Activated B cell treated with CpG ODN at 0.5 μM for 24 hours (primary cell): Measurements from ENCODE around the gene F11. TPM values are rescaled to one million over a fixed set of nuclear protein-coding genes. Genes with fewer than 3 reads are reported as not detected.
"Not testable (repeated sequence)": the region's sequence is repeated elsewhere in the genome, so short reads cannot be mapped to it uniquely, and the experiment has no call there.

ENCODE experiments used
- ATAC-seq: fragments of 200-7000 bp; cut with Tn5 transposase; one replicate; pipeline ENCODE4 v1.10.0; 2021; ENCODE audit warnings: low read depth, mild to moderate bottlenecking, moderate library complexity
- CTCF ChIA-PET: fragments of 350-600 bp; sonication (Branson Sonifier 250); formaldehyde crosslinking; loops from one replicate; lab custom pipeline; 2021; ENCODE audit warnings: antibody characterized with exemption; lab: Charles Lee
- POLR2A ChIA-PET: fragments of 350-600 bp; sonication (Branson Sonifier 250); formaldehyde crosslinking; loops from one replicate; lab custom pipeline; 2021; ENCODE audit warnings: antibody characterized with exemption; lab: Charles Lee
- DNase-seq: peaks from one replicate; pipeline ENCODE4 v3.0.0; 2022
- H3K27ac Mint-ChIP-seq: one replicate; pipeline ENCODE4 v1.8.0; 2020; ENCODE audit warnings: mixed read lengths
- H3K27me3 Mint-ChIP-seq: one replicate; pipeline ENCODE4 v1.8.0; 2021; ENCODE audit warnings: mixed read lengths
- H3K36me3 Mint-ChIP-seq: one replicate; pipeline ENCODE4 v1.8.0; 2021; ENCODE audit warnings: low read depth, mixed read lengths
- H3K4me1 Mint-ChIP-seq: one replicate; pipeline ENCODE4 v1.8.0; 2021; ENCODE audit warnings: mixed read lengths
- H3K4me3 Mint-ChIP-seq: one replicate; pipeline ENCODE4 v1.8.0; 2020; ENCODE audit warnings: mild to moderate bottlenecking, mixed read lengths
- H3K9me3 Mint-ChIP-seq: one replicate; pipeline ENCODE4 v1.8.0; 2020; ENCODE audit warnings: mixed read lengths
- CTCF ChIP-seq: fragments of 200-600 bp; IDR thresholded peaks from one replicate; pipeline ENCODE4 v1.8.0; 2022; ENCODE audit warnings: antibody characterized with exemption, mild to moderate bottlenecking
- intact Hi-C: fragments of 100-400 bp; cut with micrococcal nuclease; formaldehyde crosslinking; loops from one replicate; pipeline ENCODE4 v1.15.1; 2024
- total RNA-seq: library from RNA; stranded (reverse); gene quantifications from 2 replicates; pipeline ENCODE4 v1.2.3, GENCODE V29; 2022

The F11 gene
- total RNA-seq, 1 donor from 2014 or later, result not detected

- CTCF ChIA-PET, result no interaction called here
- H3K36me3 Mint-ChIP-seq, result no peaks in the 10 kb centered on the region
- no peaks in the 10 kb centered on the region for H3K9me3 Mint-ChIP-seq
- no peak overlapping the region for H3K27ac Mint-ChIP-seq
- no peak for TF ChIP-seq CTCF
- ATAC-seq (no peak), DNase-seq (no peak)
- POLR2A ChIA-PET, result no interaction called here
- H3K27me3 Mint-ChIP-seq, result peaks cover 5% of the 10 kb centered on the region
- H3K4me1 Mint-ChIP-seq, result no peaks in the 10 kb centered on the region
- H3K4me3 Mint-ChIP-seq, result no peak overlapping the region
- intact Hi-C loops, result no loop called here
These were observed 39.0 kb downstream of the F11 start for GRCh38 chr4:186304866-186305505.

- DNase-seq, result no peak
- TF ChIP-seq CTCF, result no peak
- peaks cover 6% of the 10 kb centered on the region for H3K27me3 Mint-ChIP-seq
- H3K4me3 Mint-ChIP-seq, result no peak overlapping the region
- intact Hi-C loops, result no loop called here
- ChIA-PET POLR2A (no interaction called here), CTCF (no interaction called here)
- no peak for ATAC-seq
- H3K4me1 Mint-ChIP-seq, result no peaks in the 10 kb centered on the region
- H3K27ac Mint-ChIP-seq, result no peak overlapping the region
- H3K9me3 Mint-ChIP-seq, result no peaks in the 10 kb centered on the region
- no peaks in the 10 kb centered on the region for H3K36me3 Mint-ChIP-seq
These were observed 41.5 kb downstream of the F11 start for GRCh38 chr4:186307497-186307896.

GRCh38 chr4:186307916-186308315, 41.9 kb downstream of the F11 start:
- no peaks in the 10 kb centered on the region for H3K9me3 Mint-ChIP-seq
- no peak overlapping the region for H3K4me3 Mint-ChIP-seq
- DNase-seq (no peak), ATAC-seq (no peak)
- no peak overlapping the region for H3K27ac Mint-ChIP-seq
- ChIA-PET POLR2A (no interaction called here), CTCF (no interaction called here)
- no peaks in the 10 kb centered on the region for H3K4me1 Mint-ChIP-seq
- H3K36me3 Mint-ChIP-seq, result no peaks in the 10 kb centered on the region
- no peak for TF ChIP-seq CTCF
- intact Hi-C loops, result no loop called here
- peaks cover 6% of the 10 kb centered on the region for H3K27me3 Mint-ChIP-seq

- no peaks in the 10 kb centered on the region for H3K27me3 Mint-ChIP-seq
- no peak overlapping the region for H3K4me3 Mint-ChIP-seq
- DNase-seq, result no peak
- no peak overlapping the region for H3K27ac Mint-ChIP-seq
- H3K9me3 Mint-ChIP-seq, result no peaks in the 10 kb centered on the region
- ATAC-seq, result no peak
- ChIA-PET POLR2A (no interaction called here), CTCF (no interaction called here)
- intact Hi-C loops, result no loop called here
- no peaks in the 10 kb centered on the region for H3K4me1 Mint-ChIP-seq
- no peak for TF ChIP-seq CTCF
- H3K36me3 Mint-ChIP-seq, result no peaks in the 10 kb centered on the region
These were observed 52.5 kb downstream of the F11 start for GRCh38 chr4:186318481-186318880.

- H3K36me3 Mint-ChIP-seq, H3K27ac Mint-ChIP-seq, CTCF ChIA-PET, ATAC-seq, H3K4me1 Mint-ChIP-seq, intact Hi-C loops, H3K27me3 Mint-ChIP-seq, POLR2A ChIA-PET, DNase-seq, H3K9me3 Mint-ChIP-seq, H3K4me3 Mint-ChIP-seq: not testable (repeated sequence)
These were observed 58.7 kb downstream of the F11 start for GRCh38 chr4:186324660-186325059.

GRCh38 chr4:186326391-186326790, 60.4 kb downstream of the F11 start:
- TF ChIP-seq CTCF, result no peak
- Mint-ChIP-seq H3K36me3 (no peaks in the 10 kb centered on the region), H3K4me3 (no peak overlapping the region), H3K27ac (no peak overlapping the region), H3K9me3 (peaks cover 4% of the 10 kb centered on the region), H3K4me1 (no peaks in the 10 kb centered on the region), H3K27me3 (no peaks in the 10 kb centered on the region)
- no peak for DNase-seq
- ChIA-PET POLR2A (no interaction called here), CTCF (no interaction called here)
- intact Hi-C loops, result no loop called here
- ATAC-seq, result no peak
